Kidney (tissue), 14 donors: Measurements from ENCODE around the gene LIMS2. TPM values are rescaled to one million over a fixed set of nuclear protein-coding genes. Genes with fewer than 3 reads are reported as not detected.

ENCODE experiments used
- DNase-seq, 5 donors: peaks; one replicate each; pipeline ENCODE4 v3.0.0-alpha.2; 2013 to 2020
- FAIRE-seq: peaks from 2 replicates; lab custom pipeline; 2012; peaks lifted over from hg19 to GRCh38; lab: Jason Lieb, UNC
- H3K27ac ChIP-seq, 2 donors: one replicate each; pipeline ENCODE4 v1.7.0; 2013; ENCODE audit warnings: low read depth in 2 of 2, low read length in 2 of 2, inconsistent platforms in 1 of 2
- H3K27me3 ChIP-seq: one replicate; pipeline ENCODE4 v1.7.1; 2013; ENCODE audit warnings: low read length, inconsistent platforms; ENCODE audit not compliant: control insufficient read depth, insufficient read depth
- H3K36me3 ChIP-seq, 3 donors: one replicate each; pipeline versions ENCODE4 v1.7.0 to v1.7.1; 2013; ENCODE audit warnings: low read length in 3 of 3, control low read depth in 1 of 3, inconsistent platforms in 1 of 3; ENCODE audit not compliant: insufficient read depth in 3 of 3, control insufficient read depth in 2 of 3
- H3K4me1 ChIP-seq, 3 donors: one replicate each; pipeline versions ENCODE4 v1.7.0 to v1.7.1; 2013; ENCODE audit warnings: low read length in 3 of 3, inconsistent platforms in 1 of 3, low read depth in 1 of 3; ENCODE audit not compliant: control insufficient read depth in 2 of 3, insufficient read depth in 2 of 3
- H3K4me3 ChIP-seq, 3 donors: one replicate each; pipeline versions ENCODE4 v1.7.0 to v1.8.1; 2013; ENCODE audit warnings: low read length in 3 of 3, control low read depth in 1 of 3, inconsistent platforms in 1 of 3
- H3K9ac ChIP-seq, 3 donors: one replicate each; pipeline versions ENCODE4 v1.7.0 to v1.7.1; 2013; ENCODE audit warnings: low read length in 3 of 3, control low read depth in 1 of 3, inconsistent platforms in 1 of 3
- H3K9me3 ChIP-seq, 3 donors: one replicate each; pipeline versions ENCODE4 v1.7.0 to v1.7.1; 2013; ENCODE audit warnings: low read length in 3 of 3, control low read depth in 1 of 3, inconsistent platforms in 1 of 3; ENCODE audit not compliant: control insufficient read depth in 2 of 3, insufficient read depth in 1 of 3
- CTCF ChIP-seq: IDR thresholded peaks from 3 replicates; pipeline ENCODE4 v1.5.1; 2012; ENCODE audit warnings: mild to moderate bottlenecking, moderate library complexity, borderline replicate concordance; ENCODE audit not compliant: insufficient read depth; ENCODE audit errors: extremely low read depth
- intact Hi-C: fragments of 100-400 bp; cut with DNase I; formaldehyde crosslinking; loops from one replicate; pipeline ENCODE4 v1.11.1; 2022
- polyA plus RNA-seq: library from polyadenylated mRNA; stranded (reverse); fragments of 350-450 nt; fragmentation: Illumina TruSeq; extraction: RNeasy Lipid Tissue Mini Kit (QIAGEN cat#74804); gene quantifications from one replicate; pipeline ENCODE4 v1.2.3, GENCODE V29; 2014; ENCODE audit warnings: low read depth, low replicate concordance; ENCODE audit not compliant: insufficient read depth
- total RNA-seq: library from RNA; stranded (reverse); fragmentation: NEBNext Ultra II Directional; extraction: Animal tissue kit (Norgen Biotek cat#: 25700); gene quantifications from one replicate; pipeline ENCODE4 v1.2.1, GENCODE V29; 2021
- donor health status: control.
- donor health status: control.
- donor health status: control.
- donor health status: control.
- donor health status: control.
- donor health status: DM: yes; HTN: yes; CAD: no.
- donor health status: Normal renal cell carcinoma (clear cell type).

The LIMS2 gene
- total and polyA plus RNA-seq, 2 donors from 2014 or later, result 101 to 107 TPM

- no peak for FAIRE-seq
- Histone ChIP-seq H3K9me3 (no peaks in the 10 kb centered on the region), H3K4me3 (no peak overlapping the region), H3K27ac (no peak overlapping the region), H3K4me1 (peaks cover 0 to 22% (median 0%) of the 10 kb centered on the region in 3 donors), H3K9ac (no peak overlapping the region), H3K27me3 (no peaks in the 10 kb centered on the region), H3K36me3 (no peaks in the 10 kb centered on the region)
- TF ChIP-seq CTCF, result no peak
- DNase-seq, result peak in 2 of 5 donors; percentile 31 to 71
- intact Hi-C loops, result no loop called here
Measured at GRCh38 chr2:127656569-127657231, 18.6 kb downstream of the LIMS2 start.

- no peak overlapping the region for H3K27ac ChIP-seq
- H3K4me3 ChIP-seq, result no peak overlapping the region
- intact Hi-C loops, result no loop called here
- no peaks in the 10 kb centered on the region for H3K9me3 ChIP-seq
- no peaks in the 10 kb centered on the region for H3K36me3 ChIP-seq
- DNase-seq, result peak in 2 of 5 donors; percentile 30 to 43
- no peak for TF ChIP-seq CTCF
- no peak overlapping the region for H3K9ac ChIP-seq
- H3K27me3 ChIP-seq, result no peaks in the 10 kb centered on the region
- peaks cover 0 to 14% (median 0%) of the 10 kb centered on the region in 3 donors for H3K4me1 ChIP-seq
- FAIRE-seq, result no peak
Measured at GRCh38 chr2:127655209-127656073, 19.9 kb downstream of the LIMS2 start.

GRCh38 chr2:127654838-127655175, 20.5 kb downstream of the LIMS2 start:
- Histone ChIP-seq H3K9me3 (no peaks in the 10 kb centered on the region), H3K36me3 (no peaks in the 10 kb centered on the region), H3K27me3 (no peaks in the 10 kb centered on the region), H3K9ac (no peak overlapping the region), H3K27ac (no peak overlapping the region), H3K4me3 (no peak overlapping the region), H3K4me1 (peaks cover 0 to 15% (median 0%) of the 10 kb centered on the region in 3 donors)
- no peak for TF ChIP-seq CTCF
- FAIRE-seq (no peak), DNase-seq (peak in 1 of 5 donors; percentile 54)
- intact Hi-C loops, result no loop called here
